GM19463 (cell line): ENCODE data around the gene SUSD3.

Experiments
- ATAC-seq: cut with Tn5 transposase; IDR thresholded peaks from one replicate; pipeline ENCODE4 v1.9.1; 2021; ENCODE audit warnings: mild to moderate bottlenecking, moderate library complexity; ENCODE audit not compliant: unreplicated experiment

SUSD3 gene

GRCh38 chr9:93121316-93122241, 63.1 kb downstream of the SUSD3 start:
- no peak for ATAC-seq

DNA sequence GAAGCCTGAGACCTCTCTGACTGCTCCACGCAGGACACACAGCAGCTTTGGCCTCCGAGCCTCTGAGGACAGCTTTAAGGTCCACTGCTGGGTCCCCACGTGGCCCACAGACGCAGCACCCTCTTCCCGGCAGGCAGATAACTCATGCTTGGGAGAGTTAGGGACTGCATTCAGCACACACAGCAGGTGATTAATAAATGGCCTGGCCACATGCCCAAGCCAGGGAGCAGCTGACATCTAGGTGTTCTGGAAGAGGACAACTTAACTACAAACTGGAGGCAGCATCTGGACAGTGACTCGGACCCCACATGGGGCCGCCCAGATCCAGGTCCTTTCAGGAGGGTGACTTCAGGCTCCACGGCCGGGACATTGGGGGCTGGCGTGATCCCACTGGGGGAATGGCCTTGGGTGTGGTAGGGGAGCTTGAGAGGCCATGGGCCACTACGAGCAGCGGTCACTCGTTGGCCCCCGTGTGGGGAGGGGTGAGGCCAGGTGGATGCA, 64.3 kb downstream of the SUSD3 start:
- ATAC-seq = no peak

GRCh38 chr9:93123561-93124283, 65.2 kb downstream of the SUSD3 start:
- no peak for ATAC-seq

DNA sequence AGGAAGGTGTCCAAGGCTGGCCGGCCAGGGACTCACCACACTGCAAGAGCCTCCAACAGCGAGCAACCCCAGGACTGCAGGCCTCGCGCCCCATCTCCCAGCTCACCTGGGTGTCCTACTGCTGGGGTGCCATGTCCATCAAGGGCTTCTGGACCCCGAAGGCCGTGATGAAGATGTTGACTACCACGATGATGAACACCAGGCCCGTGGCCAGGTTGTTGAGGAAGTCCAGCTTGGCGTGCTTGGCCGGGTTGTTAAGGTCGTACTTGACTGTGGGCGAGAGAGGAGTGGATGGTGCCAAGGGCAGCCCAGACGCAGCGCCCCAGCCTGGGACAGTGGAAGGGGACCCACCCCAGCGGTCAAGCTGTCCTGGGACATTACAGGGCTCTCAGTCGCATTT, 66.3 kb downstream of the SUSD3 start:
- ATAC-seq = no peak

- no peak for ATAC-seq
These were observed 66.9 kb downstream of the SUSD3 start for GRCh38 chr9:93125331-93125894.

- ATAC-seq = no peak
These were observed 67.8 kb downstream of the SUSD3 start for GRCh38 chr9:93126151-93126781.

DNA sequence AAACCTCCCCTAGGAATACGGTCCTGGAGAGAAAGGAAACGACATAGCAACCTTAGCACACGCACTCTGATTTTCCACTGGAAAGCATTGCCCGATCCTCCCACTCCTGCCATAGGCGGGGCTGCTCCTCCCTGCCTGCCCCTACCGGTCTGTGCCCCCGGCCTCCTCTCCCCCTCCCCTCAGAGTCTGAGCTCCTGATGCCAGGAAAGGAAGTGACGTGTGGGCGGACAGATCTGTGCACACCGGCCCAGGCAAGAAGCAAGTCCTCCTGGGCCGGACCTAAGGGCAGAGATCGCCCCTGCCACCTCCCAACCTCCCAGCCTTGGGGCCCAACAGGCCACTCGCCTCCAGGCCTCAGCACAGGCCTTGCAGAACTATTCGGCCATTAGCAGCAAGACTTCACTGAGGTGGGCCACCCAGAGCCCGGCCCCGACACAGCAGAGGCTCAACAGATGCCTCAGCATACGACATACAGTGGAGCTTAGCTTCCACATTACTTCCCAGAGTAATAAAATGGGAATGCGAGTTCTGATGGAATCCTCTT, 68.4 kb downstream of the SUSD3 start:
- no peak for ATAC-seq

DNA sequence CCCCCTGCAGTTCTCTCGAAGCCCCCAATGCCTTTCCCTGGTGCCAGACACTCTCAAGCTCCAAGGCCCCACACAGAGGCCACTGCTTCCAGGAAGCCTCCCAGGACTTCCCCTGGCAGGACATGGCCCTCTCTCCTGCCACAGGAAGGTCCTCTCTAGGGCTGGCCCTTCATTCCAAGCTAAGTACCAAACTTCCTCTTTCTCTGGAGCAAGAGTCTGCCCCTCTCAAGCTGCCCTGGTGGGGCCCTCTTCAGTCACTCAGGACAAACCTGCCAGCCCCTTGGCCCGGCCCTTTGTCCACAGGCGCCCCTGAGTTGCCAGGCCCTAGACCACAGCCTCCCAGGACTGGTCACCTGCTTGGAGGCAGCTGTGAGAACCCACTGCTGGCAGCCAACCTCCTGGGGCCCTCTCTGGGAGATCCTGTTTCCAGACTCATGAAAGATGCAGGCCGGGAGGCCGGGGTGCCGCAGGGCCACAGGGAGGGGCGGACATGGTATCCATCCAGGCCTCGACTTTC, 69.0 kb downstream of the SUSD3 start:
- no peak for ATAC-seq

DNA sequence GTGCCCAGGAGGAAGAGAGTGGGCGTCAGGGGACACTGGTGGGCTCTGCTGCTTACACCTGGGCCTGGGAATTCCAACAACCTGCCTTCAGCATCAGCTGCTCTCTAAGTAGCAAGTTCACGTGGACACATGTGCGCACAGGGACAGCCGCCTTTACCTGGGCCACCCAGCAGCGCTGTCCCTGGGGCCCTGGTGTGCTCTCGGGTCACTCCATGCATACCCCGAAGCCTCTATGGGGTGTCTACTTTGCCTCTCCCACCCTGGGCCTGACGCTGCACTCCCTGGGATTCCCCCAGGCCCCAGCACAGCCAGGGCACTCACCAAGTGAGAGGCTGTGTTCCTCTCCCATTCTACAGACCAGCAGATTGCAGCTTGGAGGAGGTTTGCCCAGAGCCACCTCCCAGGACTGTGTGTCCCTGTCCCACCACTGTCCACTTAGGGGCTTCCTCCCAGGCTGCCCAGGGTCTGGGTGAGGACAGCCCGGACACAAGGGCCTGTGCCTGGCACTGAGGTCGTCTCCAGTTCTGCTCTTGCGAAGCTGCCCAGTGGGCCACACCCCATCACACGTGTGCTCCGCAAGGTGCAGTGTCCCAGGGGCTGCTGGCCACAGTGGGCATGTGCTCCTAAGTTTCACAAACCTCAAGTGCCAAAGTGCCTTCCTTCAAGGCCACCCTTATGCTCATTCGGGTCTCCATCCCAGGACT, 69.7 kb downstream of the SUSD3 start:
- no peak for ATAC-seq

DNA sequence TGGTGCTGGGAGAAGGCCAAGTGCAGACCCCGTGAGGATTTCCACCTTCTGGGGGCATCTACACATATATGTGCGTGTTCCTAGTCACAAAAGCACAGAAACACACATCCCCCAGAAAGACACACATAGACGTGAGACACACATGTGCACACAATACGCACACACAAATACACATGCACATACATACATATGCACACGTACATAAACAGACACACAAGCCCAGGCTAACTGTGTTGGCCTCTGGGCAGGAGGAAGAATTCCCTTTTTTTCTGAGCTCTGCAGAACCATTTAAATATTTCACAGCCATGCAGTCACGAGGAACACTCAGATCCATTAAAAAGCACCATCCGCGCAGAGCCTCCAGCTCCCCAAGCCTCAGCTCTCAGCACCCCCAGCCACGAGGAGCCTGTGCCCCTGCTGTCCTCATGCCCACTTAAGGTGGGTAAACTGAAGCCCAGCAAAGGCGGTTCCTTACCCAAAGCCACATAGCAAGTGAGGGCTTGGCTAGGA, 70.3 kb downstream of the SUSD3 start:
- ATAC-seq = no peak

DNA sequence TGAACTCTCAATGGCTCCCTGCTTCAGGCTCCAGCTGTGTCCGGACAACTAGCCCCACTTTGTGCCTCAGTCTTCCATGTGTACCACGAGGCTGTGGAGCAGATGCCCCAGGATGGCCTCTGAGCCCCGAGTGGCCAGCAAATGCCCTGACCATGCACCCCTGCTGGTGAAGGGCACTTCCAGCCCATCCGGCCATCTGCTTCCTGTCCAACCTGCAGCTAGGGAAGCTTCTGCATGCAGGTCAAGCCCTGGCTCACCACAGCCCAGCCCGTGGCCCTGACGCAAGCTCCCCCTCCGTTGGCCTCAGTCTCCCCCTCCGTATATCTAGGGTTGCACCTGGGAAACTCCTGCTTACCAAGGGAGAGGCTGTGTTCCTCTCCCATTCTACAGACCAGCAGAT, 70.8 kb downstream of the SUSD3 start:
- no peak for ATAC-seq

DNA sequence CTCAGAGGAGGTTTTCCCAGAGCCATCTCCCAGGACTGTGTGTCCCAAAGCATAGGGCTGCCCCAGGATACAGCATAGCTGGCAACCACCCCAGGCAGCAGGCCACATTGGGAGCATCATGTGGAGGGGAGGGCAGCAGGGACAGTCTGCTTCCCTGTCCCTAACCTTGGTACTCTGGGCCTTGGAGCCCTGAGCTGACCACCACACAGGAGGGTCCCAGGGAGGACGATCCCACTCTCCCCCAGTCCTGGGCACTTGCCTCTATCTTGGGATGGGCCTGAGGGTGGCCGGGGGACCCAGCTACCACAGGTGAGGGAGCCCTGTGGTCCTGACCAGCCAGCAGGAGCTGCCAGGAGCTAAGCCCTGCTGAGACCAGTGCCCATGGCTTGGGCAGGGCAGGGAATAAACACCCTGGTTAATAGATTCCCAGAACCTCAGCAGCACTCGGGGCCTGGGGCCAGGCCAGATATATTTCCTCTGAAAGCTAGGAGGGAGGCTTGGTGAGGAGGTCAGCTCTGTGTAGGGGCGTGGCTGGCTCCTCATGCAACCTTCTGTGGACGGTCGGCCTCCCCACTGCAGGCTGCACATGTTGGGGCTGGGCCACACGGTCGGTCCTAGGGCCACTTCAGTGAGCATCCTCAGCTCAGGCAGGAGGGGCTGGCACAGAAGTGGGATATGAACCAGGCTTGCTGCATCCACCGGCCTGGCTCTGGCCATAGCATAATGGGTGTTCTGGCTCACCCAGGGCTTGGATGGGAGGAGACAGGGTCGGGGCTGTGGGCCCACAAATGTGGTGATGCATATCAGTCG, 71.4 kb downstream of the SUSD3 start:
- ATAC-seq = no peak

GRCh38 chr9:93130861-93131481, 72.5 kb downstream of the SUSD3 start:
- ATAC-seq = no peak

- ATAC-seq = no peak
These were observed 73.2 kb downstream of the SUSD3 start for GRCh38 chr9:93131599-93132286.

- ATAC-seq = no peak
These were observed 73.9 kb downstream of the SUSD3 start for GRCh38 chr9:93132287-93132927.

GRCh38 chr9:93132946-93133680, 74.6 kb downstream of the SUSD3 start:
- no peak for ATAC-seq

GRCh38 chr9:93133681-93134014, 75.1 kb downstream of the SUSD3 start:
- ATAC-seq = peak; percentile 40
